H1 (cell line): Measurements from ENCODE around the gene SEC61G. TPM values are rescaled to one million over a fixed set of nuclear protein-coding genes. Genes with fewer than 3 reads are reported as not detected.

ENCODE experiments used
- CTCF ChIA-PET: fragments of 300-600 bp; sonication (Branson Sonifier 250); formaldehyde crosslinking; loops from one replicate; lab custom pipeline; 2021; ENCODE audit not compliant: partially characterized antibody; lab: Charles Lee
- POLR2A ChIA-PET: fragments of 300-600 bp; sonication (Branson Sonifier 250); formaldehyde crosslinking; loops from one replicate; lab custom pipeline; 2021; ENCODE audit warnings: inconsistent platforms; ENCODE audit not compliant: partially characterized antibody; lab: Charles Lee
- DNase-seq, 2 experiments: peaks; one replicate each; pipeline versions ENCODE4 v3.0.0 to v3.0.0-alpha.2; 2010 to 2022; ENCODE audit warnings: low spot score in 2 of 2, low read depth in 1 of 2, mixed read lengths in 1 of 2
- FAIRE-seq: peaks from 2 replicates; lab custom pipeline; 2011; peaks lifted over from hg19 to GRCh38; lab: Jason Lieb, UNC
- H2AFZ ChIP-seq: 2 replicates; pipeline ENCODE4 v1.8.1; 2012; ENCODE audit warnings: low read length, inconsistent platforms
- H2AK5ac ChIP-seq: 2 replicates; pipeline ENCODE4 v1.6.1; 2013; ENCODE audit warnings: low read depth, low read length
- H2BK120ac ChIP-seq: replicated peaks from 2 replicates; pipeline ENCODE3; 2013; ENCODE audit warnings: low read depth, low read length, inconsistent platforms
- H2BK12ac ChIP-seq: 2 replicates; pipeline ENCODE4 v1.6.1; 2013; ENCODE audit warnings: low read depth, low read length
- H2BK15ac ChIP-seq: 2 replicates; pipeline ENCODE4 v1.6.1; 2013; ENCODE audit warnings: low read length
- H2BK20ac ChIP-seq: 2 replicates; pipeline ENCODE4 v1.6.1; 2013; ENCODE audit warnings: low read length
- H2BK5ac ChIP-seq: 2 replicates; pipeline ENCODE4 v1.6.1; 2013; ENCODE audit warnings: low read depth, low read length
- H3K14ac ChIP-seq: 2 replicates; pipeline ENCODE4 v1.6.1; 2013; ENCODE audit warnings: inconsistent platforms; ENCODE audit not compliant: insufficient read length
- H3K18ac ChIP-seq: 2 replicates; pipeline ENCODE4 v1.6.1; 2013; ENCODE audit warnings: low read length; ENCODE audit errors: extremely low read depth
- H3K23ac ChIP-seq: 2 replicates; pipeline ENCODE4 v1.6.1; 2013; ENCODE audit warnings: inconsistent platforms; ENCODE audit not compliant: insufficient read length
- H3K23me2 ChIP-seq: 2 replicates; pipeline ENCODE4 v1.6.1; 2013; ENCODE audit warnings: low read depth, low read length
- H3K27ac ChIP-seq: 2 replicates; pipeline ENCODE4 v1.6.1; 2011; ENCODE audit warnings: low read depth, low read length, inconsistent platforms
- H3K27me3 ChIP-seq, 4 experiments: replicated peaks in 1 of 4; 1 replicate in 1 of 4; 2 replicates in 3 of 4; pipeline versions ENCODE4 v1.6.1 to v1.8.1; 2011 to 2013; ENCODE audit warnings: low read length in 3 of 4, mild to moderate bottlenecking in 3 of 4, inconsistent platforms in 2 of 4, mixed read lengths in 2 of 4, moderate library complexity in 1 of 4; ENCODE audit not compliant: control insufficient read depth in 3 of 4, insufficient read depth in 3 of 4; ENCODE audit errors: extremely low read depth in 1 of 4
- H3K36me3 ChIP-seq, 4 experiments: 2 replicates each; pipeline versions ENCODE4 v1.6.1 to v1.8.1; 2011 to 2013; ENCODE audit warnings: mild to moderate bottlenecking in 4 of 4, low read length in 3 of 4, moderate library complexity in 2 of 4, control low read depth in 1 of 4, inconsistent platforms in 1 of 4; ENCODE audit not compliant: insufficient read depth in 4 of 4, control insufficient read depth in 2 of 4
- H3K4ac ChIP-seq: replicated peaks from 2 replicates; pipeline ENCODE3; 2013; ENCODE audit warnings: low read length, low read depth, mixed read lengths, inconsistent platforms; ENCODE audit not compliant: insufficient read length
- H3K4me1 ChIP-seq, 4 experiments: replicated peaks in 1 of 4; 1 replicate in 1 of 4; 2 replicates in 3 of 4; pipeline versions ENCODE4 v1.6.1 to v1.8.1; 2011 to 2013; ENCODE audit warnings: low read length in 3 of 4, inconsistent platforms in 2 of 4, mixed read lengths in 1 of 4; ENCODE audit not compliant: insufficient read depth in 4 of 4, control insufficient read depth in 3 of 4
- H3K4me2 ChIP-seq, 2 experiments: 2 replicates each; pipeline versions ENCODE4 v1.6.1 to v1.8.1; 2011 to 2013; ENCODE audit warnings: low read depth in 2 of 2, low read length in 2 of 2, control low read depth in 1 of 2, inconsistent platforms in 1 of 2, mild to moderate bottlenecking in 1 of 2; ENCODE audit not compliant: insufficient read depth in 1 of 2
- H3K4me3 ChIP-seq, 4 experiments: fragments of 200-600, 300-600 bp in 1 of 4; sonication (generic), shearing (Covaris generic), sonication (Bioruptor Twin) in 1 of 4; 2 replicates each; pipeline versions ENCODE4 v1.5.1 to v1.8.1; 2011 to 2016; ENCODE audit warnings: low read length in 4 of 4, low read depth in 3 of 4, control low read depth in 2 of 4, inconsistent platforms in 2 of 4, mild to moderate bottlenecking in 2 of 4, mixed read lengths in 1 of 4, moderate library complexity in 1 of 4; ENCODE audit not compliant: insufficient read depth in 2 of 4; ENCODE audit errors: extremely low read depth in 1 of 4
- H3K56ac ChIP-seq: replicated peaks from 2 replicates; pipeline ENCODE3; 2013; ENCODE audit warnings: low read depth, mild to moderate bottlenecking, mixed read lengths, low read length, inconsistent platforms; ENCODE audit not compliant: insufficient read length
- H3K79me1 ChIP-seq: 2 replicates; pipeline ENCODE4 v1.6.1; 2013; ENCODE audit warnings: low read depth, low read length, control low read depth
- H3K79me2 ChIP-seq, 2 experiments: 2 replicates each; pipeline versions ENCODE4 v1.6.1 to v1.8.1; 2012 to 2013; ENCODE audit warnings: low read length in 2 of 2, mild to moderate bottlenecking in 2 of 2, inconsistent platforms in 1 of 2; ENCODE audit not compliant: insufficient read depth in 2 of 2, control insufficient read depth in 1 of 2
- H3K9ac ChIP-seq, 4 experiments: replicated peaks in 1 of 4; 1 replicate in 1 of 4; 2 replicates in 3 of 4; pipeline versions ENCODE4 v1.6.1 to v1.8.1; 2011 to 2013; ENCODE audit warnings: low read depth in 3 of 4, low read length in 3 of 4, control low read depth in 2 of 4, mild to moderate bottlenecking in 2 of 4, moderate library complexity in 2 of 4, inconsistent platforms in 1 of 4; ENCODE audit errors: extremely low read depth in 1 of 4
- H3K9me3 ChIP-seq, 2 experiments: 2 replicates each; pipeline versions ENCODE4 v1.6.1 to v1.8.1; 2012 to 2013; ENCODE audit warnings: mild to moderate bottlenecking in 2 of 2, moderate library complexity in 2 of 2, control low read depth in 1 of 2, inconsistent platforms in 1 of 2, low read depth in 1 of 2, low read length in 1 of 2, mixed read lengths in 1 of 2; ENCODE audit not compliant: insufficient read depth in 2 of 2
- H4K20me1 ChIP-seq, 2 experiments: replicated peaks in 1 of 2; 2 replicates each; pipeline versions ENCODE3 to v1.8.1; 2011 to 2013; ENCODE audit warnings: inconsistent platforms in 2 of 2, low read length in 2 of 2, mild to moderate bottlenecking in 1 of 2; ENCODE audit not compliant: insufficient read depth in 2 of 2, control insufficient read depth in 1 of 2
- H4K5ac ChIP-seq: 2 replicates; pipeline ENCODE4 v1.6.1; 2013; ENCODE audit warnings: low read length, low read depth, mixed read lengths, inconsistent platforms; ENCODE audit not compliant: insufficient read length
- H4K8ac ChIP-seq: 2 replicates; pipeline ENCODE4 v1.8.0; 2013; ENCODE audit warnings: mild to moderate bottlenecking, moderate library complexity, low read length, inconsistent platforms; ENCODE audit not compliant: insufficient read depth; ENCODE audit errors: extremely low read depth
- H4K91ac ChIP-seq: replicated peaks from 2 replicates; pipeline ENCODE3; 2013; ENCODE audit warnings: low read length, mixed read lengths, inconsistent platforms; ENCODE audit not compliant: insufficient read length
- BACH1 ChIP-seq: IDR thresholded peaks from 2 replicates; pipeline ENCODE4 v1.6.1; 2012; ENCODE audit warnings: low read length, improper control_type of control experiment
- BCL11A ChIP-seq, 2 experiments: IDR thresholded peaks; one replicate each; pipeline ENCODE4 v1.6.1; 2011; ENCODE audit warnings: low read depth in 2 of 2, low read length in 2 of 2, mild to moderate bottlenecking in 2 of 2
- BRCA1 ChIP-seq: IDR thresholded peaks from 2 replicates; pipeline ENCODE4 v1.6.1; 2012; ENCODE audit warnings: low read depth, low read length, improper control_type of control experiment
- CEBPB ChIP-seq: IDR thresholded peaks from 2 replicates; pipeline ENCODE4 v1.6.1; 2012; ENCODE audit warnings: low read depth, low read length
- GABPA ChIP-seq: IDR thresholded peaks from 2 replicates; pipeline ENCODE4 v1.6.1; 2011; ENCODE audit warnings: mild to moderate bottlenecking, low read length, moderate library complexity, borderline replicate concordance; ENCODE audit not compliant: insufficient read depth
- JUN ChIP-seq: IDR thresholded peaks from 2 replicates; pipeline ENCODE4 v1.6.1; 2011; ENCODE audit warnings: low read depth, mild to moderate bottlenecking, improper control_type of control experiment, low read length
- PHF8 ChIP-seq: fragments of 200-600 bp; sonication (generic); conservative IDR thresholded peaks from 2 replicates; pipeline ENCODE4 v1.7.1; 2012; ENCODE audit warnings: low read depth, mild to moderate bottlenecking, inconsistent platforms, low read length, moderate library complexity
- RAD21 ChIP-seq, 2 experiments: IDR thresholded peaks in 1 of 2; conservative IDR thresholded peaks in 1 of 2; 2 replicates each; pipeline ENCODE4 v1.6.1; 2011; ENCODE audit warnings: low read depth in 2 of 2, low read length in 2 of 2, improper control_type of control experiment in 1 of 2, inconsistent platforms in 1 of 2, mild to moderate bottlenecking in 1 of 2, moderate library complexity in 1 of 2
- RXRA ChIP-seq: IDR thresholded peaks from 2 replicates; pipeline ENCODE4 v1.6.1; 2011; ENCODE audit warnings: low read depth, mild to moderate bottlenecking, low read length, moderate library complexity; ENCODE audit not compliant: insufficient read depth
- SIRT6 ChIP-seq: IDR thresholded peaks from one replicate; pipeline ENCODE4 v1.7.1; 2012; ENCODE audit warnings: low read length, inconsistent platforms
- SRF ChIP-seq: IDR thresholded peaks from 2 replicates; pipeline ENCODE4 v1.6.1; 2011; ENCODE audit warnings: mild to moderate bottlenecking, low read depth, low read length, moderate library complexity
- YY1 ChIP-seq: IDR thresholded peaks from 2 replicates; pipeline ENCODE4 v1.6.1; 2011; ENCODE audit warnings: low read depth, mild to moderate bottlenecking, low read length
- ZNF274 ChIP-seq: IDR thresholded peaks from 2 replicates; pipeline ENCODE4 v1.7.0; 2012; ENCODE audit warnings: low read length, borderline replicate concordance; ENCODE audit errors: extremely low read depth
- whole genome bisulfite sequencing, 2 experiments: shearing (Covaris generic) in 1 of 2; methylation state at CpG; one replicate each; pipeline versions ENCODE4 v1.1.6 to v1.1.7; 2013 to 2015; ENCODE audit warnings: low lambda C conversion rate in 2 of 2, mixed read lengths in 2 of 2, inconsistent platforms in 1 of 2, low coverage in 1 of 2, missing lambda C conversion rate in 1 of 2; ENCODE audit not compliant: insufficient replicate concordance in 2 of 2, insufficient coverage in 1 of 2, insufficient read length in 1 of 2; ENCODE audit errors: extremely low coverage in 1 of 2, missing lambda C conversion rate in 1 of 2; 5-methylcytosine and 5-hydroxymethylcytosine counted together
- polyA plus RNA-seq, 7 experiments: library from polyadenylated mRNA; depleted of rRNA in 3 of 7; stranded (reverse) in 5 of 7; unstranded in 2 of 7; fragments of >200 nt in 5 of 7; fragments of 200-250 nt in 2 of 7; gene quantifications; 1 replicate in 5 of 7; 2 replicates in 1 of 7; 4 replicates in 1 of 7; pipeline versions ENCODE4 v1.2.1 to v1.2.3, GENCODE V29; 2011 to 2013; ENCODE audit warnings: missing spikeins in 2 of 7, mixed read lengths in 2 of 7
- total RNA-seq: library from RNA; stranded (reverse); fragmentation: NEBNext Ultra II Directional; extraction: Animal tissue kit (Norgen Biotek cat#: 25700); gene quantifications from 2 replicates; pipeline ENCODE4 v1.2.1, GENCODE V29; 2021

Gene SEC61G
- total and polyA plus RNA-seq, 2 of the 8 experiments (the other 6 are each of a cell fraction or from before 2014, with no cell fraction given), result 142 to 274 TPM

DNA sequence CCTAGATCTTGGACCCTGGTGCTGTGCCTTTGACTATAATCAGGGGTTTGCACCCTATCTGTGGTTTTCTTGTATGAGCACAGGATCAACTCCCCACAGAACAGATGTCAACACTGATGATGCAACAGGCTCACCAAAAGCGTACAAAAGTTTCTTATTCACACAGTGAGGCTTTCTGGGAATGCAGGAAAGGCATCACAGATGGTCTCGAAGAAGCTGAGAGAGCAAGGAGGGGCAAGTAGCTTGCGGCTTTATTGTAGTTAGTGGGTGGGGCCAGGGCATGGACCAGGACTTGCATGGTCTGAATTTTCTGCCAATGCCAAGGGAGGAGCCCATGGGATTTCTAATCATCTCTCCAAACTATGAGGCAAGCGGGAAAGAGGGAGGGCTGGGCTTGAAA lies 46.2 kb downstream of the SEC61G start:
- TF ChIP-seq PHF8 (no peak), CEBPB (no peak), BCL11A (IDR thresholded peaks at IDR 0.05; ENCODE audit: low read depth in 2 of 2, low read length in 2 of 2) (no peak), ZNF274 (no peak), RAD21 (IDR thresholded peaks at IDR 0.05 in 1 of 2, conservative IDR thresholded peaks at IDR 0.05 in 1 of 2; ENCODE audit: low read depth in 2 of 2, low read length in 2 of 2) (no peak), SRF (no peak), GABPA (no peak), JUN (no peak), RXRA (no peak), BACH1 (no peak), YY1 (no peak), SIRT6 (no peak), BRCA1 (no peak)
- Histone ChIP-seq H3K36me3 (no peaks in the 10 kb centered on the region), H3K27me3 (no peaks in the 10 kb centered on the region), H3K4me1 (no peaks in the 10 kb centered on the region), H3K27ac (no peak overlapping the region), H3K79me2 (no peaks in the 10 kb centered on the region), H2BK12ac (no peak overlapping the region), H2BK20ac (no peak overlapping the region), H3K14ac (no peak overlapping the region), H3K18ac (no peak overlapping the region), H2BK120ac (no peak overlapping the region), H3K4me2 (no peak overlapping the region), H3K9ac (no peak overlapping the region), H2AFZ (no peak overlapping the region), H3K4ac (no peak overlapping the region), H2BK15ac (no peak overlapping the region), H3K23me2 (no peaks in the 10 kb centered on the region; the same call in 1 of the 2 replicates), H3K56ac (no peak overlapping the region), H4K91ac (no peak overlapping the region), H3K9me3 (peaks cover 13 to 15% of the 10 kb centered on the region in 2 experiments; a peak in 3 of 4 replicates), H3K4me3 (no peak overlapping the region), H3K79me1 (no peaks in the 10 kb centered on the region), H2AK5ac (no peak overlapping the region), H2BK5ac (no peak overlapping the region), H4K8ac (no peak overlapping the region), H4K5ac (no peak overlapping the region), H4K20me1 (no peaks in the 10 kb centered on the region), H3K23ac (no peak overlapping the region)
- ChIA-PET POLR2A (no interaction called here), CTCF (no interaction called here)
- DNase-seq (no peak), FAIRE-seq (no peak)
- WGBS, 2 experiments, result 98% methylated on average over 4 of the region's 4 CpGs; no CpG with 5 or more reads in 1 of the 2 experiments
